Endometrium (tissue), 2 donors: ENCODE results near the gene ADGRD2.

Source experiments
- FAIRE-seq: peaks from 2 replicates; lab custom pipeline; 2012; peaks lifted over from hg19 to GRCh38; lab: Jason Lieb, UNC
- donor health status: control.
- donor health status: control.

The ADGRD2 gene

GRCh38 chr9:124480621-124480981 is 30.4 kb downstream of the ADGRD2 start:
- no peak for FAIRE-seq

DNA sequence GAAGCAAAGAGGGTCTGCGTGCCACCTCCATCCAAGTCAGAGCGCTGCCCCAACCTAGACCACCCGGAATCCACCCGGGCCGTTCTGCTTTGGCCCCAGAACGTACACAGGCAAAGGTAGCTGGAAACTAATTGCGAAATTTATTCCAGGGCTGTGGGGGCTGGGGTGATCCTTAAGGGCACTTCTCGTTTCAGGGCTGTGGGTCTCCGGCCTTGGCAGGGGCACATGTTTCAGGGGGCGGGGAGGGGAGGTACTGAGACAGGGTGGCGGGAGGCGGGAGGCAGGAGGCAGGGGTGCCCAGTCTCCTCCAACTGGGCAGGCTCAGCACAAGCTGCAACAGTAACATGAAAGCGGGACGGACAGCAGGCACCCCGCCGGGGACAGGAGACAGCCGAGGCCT is 30.9 kb downstream of the ADGRD2 start:
- no peak for FAIRE-seq

DNA sequence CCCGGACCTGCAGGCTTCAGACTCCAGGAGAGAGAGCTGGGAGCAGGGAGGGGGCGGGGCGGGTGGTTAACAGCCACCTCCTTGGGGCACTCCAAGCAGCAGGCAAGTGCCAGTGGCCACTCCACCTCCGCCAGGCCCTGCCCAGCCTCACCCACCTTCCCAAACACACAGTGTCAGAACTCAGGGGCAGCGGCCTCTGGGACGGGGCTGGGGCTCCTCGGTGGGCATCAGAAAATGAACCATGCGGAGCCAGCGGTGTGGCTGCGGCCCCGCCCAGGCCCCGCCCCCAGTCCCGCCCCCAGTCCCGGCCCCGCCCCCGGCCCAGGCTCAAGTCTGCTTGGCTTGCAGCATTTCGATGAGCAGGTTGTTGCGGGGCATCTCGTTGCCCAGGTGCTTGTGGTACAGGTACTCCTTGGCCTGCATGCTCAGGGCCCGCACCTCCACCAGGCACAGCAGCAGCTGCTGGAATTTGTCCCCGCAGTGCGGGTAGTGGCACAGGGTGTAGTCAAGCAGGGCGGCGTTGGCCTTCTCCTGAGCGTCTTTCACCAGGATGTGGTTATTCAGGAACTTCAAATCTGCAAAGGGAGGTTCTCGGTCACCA is 32.3 kb downstream of the ADGRD2 start:
- FAIRE-seq, result no peak

- FAIRE-seq, result no peak
Measured at GRCh38 chr9:124483481-124483880, 33.2 kb downstream of the ADGRD2 start.

- FAIRE-seq, result no peak
Measured at GRCh38 chr9:124485201-124485600, 35.0 kb downstream of the ADGRD2 start.

DNA sequence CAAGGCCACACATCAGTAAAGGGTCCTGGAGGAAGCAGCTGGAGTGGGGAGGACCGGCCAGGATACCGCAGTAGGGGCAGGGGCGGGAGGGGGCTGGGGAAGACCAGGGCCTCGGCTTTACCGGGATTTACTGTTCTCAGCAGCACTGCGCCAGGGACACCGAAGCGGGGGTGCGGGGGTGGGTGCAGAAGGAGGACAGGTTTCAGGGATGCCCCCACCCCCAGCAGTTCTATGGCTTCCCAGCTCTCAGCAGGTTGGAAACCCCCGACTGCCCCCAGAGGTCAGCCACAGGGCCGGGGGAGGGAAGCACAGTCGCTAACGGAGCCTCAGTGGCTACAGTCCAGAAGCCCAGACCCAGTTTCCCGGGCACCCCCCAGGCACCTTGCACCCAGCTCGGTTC is 35.7 kb downstream of the ADGRD2 start:
- FAIRE-seq, result no peak

DNA sequence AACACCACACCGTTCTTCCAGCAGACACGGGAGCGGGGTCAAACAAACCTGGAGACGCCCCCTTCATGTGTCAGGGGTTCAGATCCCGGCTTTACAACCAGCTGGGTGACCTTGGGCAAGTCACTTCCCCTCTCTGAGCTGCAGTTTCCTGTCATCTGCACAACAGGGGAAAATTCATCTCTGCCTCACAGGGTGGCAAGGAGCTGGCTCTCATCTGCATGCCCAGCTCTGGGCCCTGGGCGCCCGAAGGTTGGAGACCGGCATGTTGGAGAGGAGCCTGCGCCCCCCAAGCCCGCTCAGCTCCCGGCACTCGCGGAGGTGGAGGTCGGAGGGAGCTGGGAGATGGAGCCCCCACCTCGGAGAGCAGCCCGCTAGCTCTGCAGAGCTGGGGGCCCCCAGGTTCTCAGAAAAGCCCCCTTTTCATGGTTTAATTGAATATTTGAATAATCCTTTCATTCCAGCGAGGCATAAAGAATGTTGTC is 36.6 kb downstream of the ADGRD2 start:
- no peak for FAIRE-seq

DNA sequence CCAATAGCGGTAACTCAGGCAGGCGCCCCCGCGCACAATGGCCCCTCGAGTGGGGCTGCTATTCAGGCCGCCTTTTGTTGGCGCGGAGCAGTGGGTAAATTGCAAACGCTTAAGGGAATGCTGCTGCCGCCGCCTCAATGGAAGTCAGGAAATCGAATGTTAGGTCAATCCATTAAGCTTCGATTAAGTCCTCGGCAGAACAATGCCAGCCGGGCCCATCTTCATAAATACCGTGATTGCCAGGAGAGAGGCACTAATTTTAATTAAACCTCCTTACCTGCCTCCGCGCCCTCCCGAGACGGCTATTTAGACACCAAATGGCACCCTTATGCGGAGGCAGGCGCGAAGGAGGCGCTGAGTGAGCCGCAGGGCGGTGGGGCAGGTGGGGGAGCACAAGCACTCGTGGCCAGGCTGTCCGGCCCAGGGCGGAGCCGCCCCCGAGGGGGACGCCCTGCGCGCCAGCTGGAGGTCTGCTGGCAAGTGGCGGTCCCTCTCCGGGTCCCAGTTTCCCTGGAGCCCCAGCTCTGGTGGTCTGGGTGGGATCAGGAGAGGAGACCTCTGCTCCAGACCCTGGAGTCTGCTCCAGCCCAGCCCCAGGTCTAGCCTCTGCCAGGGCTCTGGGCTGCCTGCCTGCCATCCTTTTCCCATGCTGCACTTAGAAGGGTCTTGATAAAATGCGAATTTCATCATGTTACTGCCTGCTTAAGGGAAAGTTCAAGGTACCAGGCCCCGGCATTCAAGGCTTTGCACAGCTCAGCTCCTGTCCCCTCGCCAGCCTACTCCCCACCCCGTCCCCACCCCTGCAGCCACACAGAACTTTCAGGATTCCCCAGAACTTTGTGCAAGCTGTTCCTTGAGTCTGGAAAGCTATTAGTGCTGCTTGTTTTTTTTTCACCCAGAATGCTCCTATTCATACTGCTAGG is 37.3 kb downstream of the ADGRD2 start:
- no peak for FAIRE-seq

DNA sequence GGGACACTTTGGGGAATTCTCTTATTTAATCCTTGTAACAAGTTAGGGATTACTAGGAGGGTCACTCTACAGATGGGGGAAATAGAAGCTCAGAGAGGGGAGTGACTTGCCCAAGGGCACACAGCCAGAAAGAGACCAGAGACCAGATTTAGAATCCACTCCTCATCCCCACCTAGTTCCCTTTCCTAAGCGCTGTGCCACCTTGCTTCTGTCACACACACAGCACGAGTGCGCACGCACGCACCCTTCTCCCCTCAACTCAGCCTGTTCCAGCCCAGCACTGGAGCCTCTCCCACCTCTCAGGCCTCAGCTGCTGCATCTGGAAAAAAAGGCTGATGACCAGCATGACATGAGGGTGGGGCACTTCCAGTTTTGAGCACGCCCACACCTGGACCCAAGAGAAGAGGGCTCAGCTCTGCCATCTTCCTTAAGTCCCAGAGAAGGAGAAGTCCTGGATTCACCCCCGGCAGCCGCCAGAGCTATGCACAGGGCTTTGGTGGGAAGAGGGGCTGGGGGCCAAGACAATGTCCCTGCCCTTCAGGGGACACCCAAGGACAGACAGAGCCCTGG is 38.5 kb downstream of the ADGRD2 start:
- no peak for FAIRE-seq

- no peak for FAIRE-seq
Measured at GRCh38 chr9:124489222-124489621, 39.0 kb downstream of the ADGRD2 start.

DNA sequence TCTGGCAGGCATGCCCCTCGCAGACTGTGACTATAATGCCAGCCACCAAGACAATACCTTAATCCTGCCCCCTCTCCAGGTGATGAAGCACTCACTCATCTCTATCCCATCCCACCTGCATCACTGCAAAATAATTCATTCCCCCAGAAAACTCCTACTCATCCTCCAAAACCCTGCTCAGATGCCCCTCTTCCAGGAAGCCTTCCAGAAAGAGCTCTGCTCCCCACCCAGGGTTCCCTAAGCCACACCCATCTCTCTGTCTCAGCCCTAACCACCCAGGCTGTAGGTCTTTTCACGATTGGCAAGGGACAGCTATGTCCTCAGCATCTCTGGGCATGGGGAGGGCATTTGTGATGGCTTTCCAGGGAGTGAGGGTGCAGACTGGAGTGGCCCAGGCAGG is 39.8 kb downstream of the ADGRD2 start:
- no peak for FAIRE-seq

DNA sequence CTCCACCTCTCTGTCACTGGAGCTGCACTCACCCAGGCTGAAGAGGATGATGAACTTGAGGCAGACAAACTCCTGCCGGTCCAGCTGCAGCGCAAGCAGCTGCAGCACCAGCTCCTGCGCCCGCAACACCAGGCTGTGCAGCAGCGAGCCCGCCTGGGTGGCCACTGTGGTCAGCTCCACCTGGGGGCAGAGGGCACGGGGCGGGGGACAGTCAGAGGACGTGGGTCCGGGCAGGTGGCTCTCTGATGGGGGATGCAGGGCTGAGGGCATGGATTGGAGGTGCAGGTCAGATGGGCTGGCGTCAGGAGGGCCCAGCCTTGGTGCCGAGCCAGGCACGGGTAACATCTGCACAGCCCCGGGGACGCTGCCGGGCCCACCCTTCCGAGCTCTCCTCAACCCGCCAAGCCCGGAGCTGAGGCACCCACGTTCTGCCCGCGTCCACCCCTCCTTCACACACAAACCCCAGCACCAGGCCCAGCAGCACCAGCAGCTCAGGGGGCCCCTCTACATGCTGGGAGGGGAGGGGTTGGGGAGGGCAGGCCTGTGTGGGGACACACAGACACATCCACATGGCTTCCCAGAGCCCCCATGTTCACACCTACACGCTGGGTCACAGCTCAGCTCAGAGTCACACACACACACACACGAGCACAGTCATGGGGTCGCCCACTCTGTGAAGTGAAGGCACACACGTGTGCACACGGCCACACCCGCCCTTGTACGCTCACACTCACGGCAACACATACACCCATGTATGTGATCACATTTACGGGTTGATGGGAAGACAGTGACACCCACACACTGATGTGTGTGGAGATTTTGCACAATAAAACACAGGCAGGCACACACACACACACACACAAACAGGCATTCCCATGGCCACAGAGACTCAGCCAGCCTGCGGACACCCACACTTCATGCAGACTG is 41.1 kb downstream of the ADGRD2 start:
- no peak for FAIRE-seq

DNA sequence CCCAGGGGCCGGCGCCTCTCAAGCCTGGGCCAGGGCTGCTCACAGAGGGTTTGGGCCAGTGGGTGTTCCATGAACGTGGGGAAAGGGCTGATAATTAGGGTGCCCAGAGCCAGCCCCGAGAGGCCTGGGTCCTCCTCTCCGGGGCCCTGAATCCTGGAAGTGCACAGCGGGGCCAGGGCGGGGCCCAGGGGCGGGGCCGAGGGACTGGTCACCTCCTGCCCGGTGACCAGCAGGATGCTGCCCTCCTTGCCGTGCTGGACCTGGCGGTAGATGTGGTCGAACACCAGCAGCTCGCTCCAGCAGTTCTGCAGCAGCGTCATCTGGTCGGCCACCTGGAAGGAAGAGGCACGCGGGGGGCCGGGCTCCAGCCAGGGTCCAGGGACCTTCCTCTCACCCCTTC is 42.6 kb downstream of the ADGRD2 start:
- no peak for FAIRE-seq

GRCh38 chr9:124493218-124493617 is 43.0 kb downstream of the ADGRD2 start:
- no peak for FAIRE-seq

- FAIRE-seq, result no peak
Measured at GRCh38 chr9:124493794-124494479, 43.7 kb downstream of the ADGRD2 start.

DNA sequence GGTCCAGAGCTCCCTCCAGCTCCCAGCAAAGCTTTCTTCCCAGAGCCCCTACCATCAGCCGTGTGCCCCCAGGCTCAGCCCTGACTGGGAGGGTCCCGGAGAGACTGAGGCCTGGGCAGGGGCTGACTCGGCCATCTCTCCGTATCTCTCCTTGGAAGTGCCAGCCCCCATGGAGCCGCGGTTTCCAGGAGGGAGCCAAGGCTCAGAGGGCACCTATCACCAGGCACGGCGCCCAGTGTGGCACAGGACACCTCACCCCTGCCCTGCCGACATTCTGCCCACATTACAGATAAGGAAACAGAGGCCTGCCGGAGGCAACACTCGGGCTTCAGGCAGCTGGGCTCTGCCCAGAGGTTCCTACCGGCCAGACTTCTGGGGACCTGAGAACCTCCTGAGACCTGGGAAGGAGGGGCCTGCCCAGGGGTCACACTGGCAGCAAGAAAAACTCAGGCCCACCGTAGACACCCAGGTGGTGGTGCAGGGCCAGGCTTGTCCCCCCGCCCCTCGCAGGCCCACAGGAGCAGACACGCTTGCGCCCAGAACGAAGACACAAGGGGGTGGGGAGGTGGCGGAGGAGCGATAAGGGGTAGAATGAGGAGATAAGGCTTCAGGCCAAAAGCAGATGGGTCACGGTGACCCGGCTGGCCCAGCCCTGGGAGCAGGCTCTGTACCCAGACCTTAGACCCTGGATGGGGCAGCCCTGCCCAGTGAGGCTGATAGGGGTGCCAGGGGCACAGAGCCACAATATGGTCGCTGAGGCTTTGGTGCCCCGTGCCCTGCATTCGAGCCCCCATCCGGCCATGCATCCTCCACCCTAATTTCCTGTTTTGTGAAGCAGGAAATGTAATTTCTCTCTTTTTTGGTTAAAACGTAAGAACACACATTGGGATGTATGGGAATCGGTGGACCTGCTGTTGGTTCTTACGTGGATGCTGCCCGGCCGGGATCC is 45.1 kb downstream of the ADGRD2 start:
- no peak for FAIRE-seq

DNA sequence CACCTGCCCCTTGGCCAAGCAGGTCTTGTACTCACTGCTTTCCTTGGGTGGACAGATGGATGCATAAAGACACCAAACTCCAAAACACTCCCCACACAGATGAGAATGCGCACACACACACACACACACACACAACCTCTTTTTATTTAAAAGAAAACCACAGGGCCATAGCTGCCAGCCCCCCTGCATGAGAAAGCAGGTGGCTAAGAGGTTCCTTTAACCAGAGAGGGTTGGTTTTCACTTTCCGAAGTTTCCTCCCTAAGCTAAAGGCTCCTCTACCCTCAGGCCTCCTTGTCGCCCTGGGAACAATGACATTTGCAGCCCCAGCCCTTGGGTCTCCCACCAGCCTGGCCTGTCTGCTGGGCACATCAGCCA is 45.8 kb downstream of the ADGRD2 start:
- no peak for FAIRE-seq

GRCh38 chr9:124496463-124496862 is 46.2 kb downstream of the ADGRD2 start:
- FAIRE-seq, result no peak

GRCh38 chr9:124497441-124497840 is 47.2 kb downstream of the ADGRD2 start:
- no peak for FAIRE-seq

DNA sequence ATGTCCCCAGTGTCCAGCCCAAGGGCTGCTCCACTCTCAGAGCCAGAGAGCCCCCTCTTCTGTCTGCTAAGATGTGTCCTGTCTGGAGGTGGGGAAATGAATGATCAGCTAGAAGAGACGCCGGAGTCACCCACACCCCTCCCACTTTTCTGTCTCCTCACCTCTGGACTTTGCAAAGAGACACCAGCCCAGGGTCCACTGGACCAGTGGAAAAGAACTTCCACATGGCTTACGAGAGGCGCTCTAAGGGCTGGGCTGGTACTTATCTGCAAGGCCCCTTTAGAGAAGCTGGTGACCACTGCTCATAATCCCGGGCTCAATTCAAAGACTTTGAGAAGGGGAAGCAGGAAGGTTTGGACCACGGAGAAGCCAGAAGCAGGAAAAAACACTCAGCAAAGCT is 47.8 kb downstream of the ADGRD2 start:
- no peak for FAIRE-seq
